AG08396 (cell line): ENCODE results near the gene ROBO1.

Experiments
- DNase-seq: peaks from one replicate; pipeline ENCODE4 v3.0.0; 2012; ENCODE audit warnings: low spot score, mixed read lengths

The ROBO1 gene

DNA sequence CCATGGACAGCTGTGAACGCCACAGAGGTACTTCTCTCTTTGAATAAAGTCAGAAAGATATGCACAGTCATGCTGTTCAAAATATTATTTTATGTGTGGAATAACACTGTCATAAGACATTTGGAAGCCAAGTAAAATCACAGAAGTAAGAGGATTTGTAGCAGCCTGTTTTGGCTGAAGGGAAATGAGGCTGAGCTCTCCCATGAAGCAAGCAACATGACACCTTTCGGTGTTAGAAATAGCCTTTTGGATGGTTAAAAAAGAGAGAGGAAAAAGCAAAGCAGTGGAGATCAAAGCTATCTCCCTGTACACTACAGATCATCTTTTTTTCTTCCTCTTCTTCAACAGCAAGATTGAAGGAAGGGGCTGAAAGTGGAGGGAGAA, 755.3 kb downstream of the ROBO1 start:
- DNase-seq = no peak

GRCh38 chr3:79011821-79012529, 755.8 kb downstream of the ROBO1 start:
- DNase-seq = no peak

DNA sequence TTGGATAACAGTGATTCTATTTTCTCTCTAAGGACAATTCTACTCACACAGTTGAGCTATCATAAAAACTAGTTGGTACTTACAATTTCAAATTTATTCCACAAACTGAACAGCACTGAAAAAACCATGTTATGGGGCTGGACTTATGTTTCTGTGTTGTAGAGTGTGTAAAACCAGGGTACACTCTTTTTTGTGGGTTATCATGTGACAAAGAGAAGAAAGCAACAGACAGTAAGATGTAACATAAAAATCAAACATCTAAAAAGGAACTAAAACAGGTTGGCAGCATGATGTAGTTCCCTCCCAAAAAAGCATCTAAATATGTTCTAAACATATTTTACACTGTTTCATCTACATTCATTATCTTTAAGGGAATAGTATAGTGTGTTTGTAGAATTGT, 757.9 kb downstream of the ROBO1 start:
- no peak for DNase-seq

DNA sequence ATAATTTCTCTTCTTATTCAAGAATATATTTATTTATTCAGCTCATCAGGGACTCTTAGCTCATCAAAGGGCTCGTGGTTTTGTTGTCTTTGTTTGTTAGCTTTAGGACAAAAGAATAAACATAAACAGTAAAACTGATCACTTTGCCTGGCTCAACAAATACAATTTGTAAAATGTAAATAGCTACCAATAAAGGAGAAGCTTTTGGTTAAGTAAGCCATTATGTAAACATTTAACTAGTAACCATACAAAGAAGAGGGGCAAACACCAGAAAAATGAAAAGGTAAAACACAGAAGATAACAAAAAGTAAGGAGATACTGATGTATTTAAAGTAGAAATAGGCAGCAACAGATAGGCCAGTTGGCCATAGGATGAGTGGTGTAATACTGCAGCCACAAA, 761.7 kb downstream of the ROBO1 start:
- DNase-seq = no peak

- DNase-seq = no peak
Measured at GRCh38 chr3:79005084-79005483, 762.7 kb downstream of the ROBO1 start.

- no peak for DNase-seq
Measured at GRCh38 chr3:79003994-79004393, 763.8 kb downstream of the ROBO1 start.

DNA sequence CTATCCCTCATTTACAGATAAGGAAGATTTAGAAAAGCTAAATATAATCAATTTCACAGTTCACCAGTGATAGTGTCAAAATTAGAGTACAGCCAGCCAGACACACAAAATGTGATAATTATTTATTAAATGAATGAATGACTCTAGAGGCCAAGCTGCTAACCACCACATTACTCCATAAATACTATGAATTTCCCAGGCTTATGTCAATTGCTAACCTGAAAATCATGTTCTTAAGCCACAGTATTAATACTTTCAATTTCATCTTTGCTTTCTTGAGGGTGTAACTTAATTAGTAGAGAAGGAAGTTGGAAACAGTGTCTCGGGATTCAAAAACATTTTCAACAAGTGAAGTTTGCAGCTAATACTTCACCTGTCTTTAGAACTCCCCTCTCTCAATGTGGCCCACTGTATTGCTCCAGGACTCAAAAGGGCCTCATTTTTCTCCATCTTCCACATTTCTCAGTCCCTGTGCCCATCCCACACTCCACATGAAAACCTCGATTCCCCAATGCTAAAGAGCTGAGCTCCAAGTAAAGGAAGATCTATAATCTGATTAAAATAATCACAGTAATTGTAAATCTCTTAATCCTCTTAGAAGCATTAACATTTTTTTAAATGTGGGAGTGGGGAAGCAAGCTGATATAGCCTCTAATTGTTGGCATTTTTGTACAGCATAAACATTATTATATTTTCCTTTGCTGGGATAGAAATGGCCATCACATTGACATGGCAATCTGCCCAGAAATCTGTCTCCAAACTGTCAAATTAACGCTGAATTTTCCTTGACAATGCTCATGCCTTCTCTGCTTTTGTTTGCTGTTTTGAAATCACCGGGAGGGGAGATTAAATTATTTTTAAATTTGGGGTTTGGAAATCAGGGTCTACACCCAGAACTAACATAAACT, 765.1 kb downstream of the ROBO1 start:
- no peak for DNase-seq

DNA sequence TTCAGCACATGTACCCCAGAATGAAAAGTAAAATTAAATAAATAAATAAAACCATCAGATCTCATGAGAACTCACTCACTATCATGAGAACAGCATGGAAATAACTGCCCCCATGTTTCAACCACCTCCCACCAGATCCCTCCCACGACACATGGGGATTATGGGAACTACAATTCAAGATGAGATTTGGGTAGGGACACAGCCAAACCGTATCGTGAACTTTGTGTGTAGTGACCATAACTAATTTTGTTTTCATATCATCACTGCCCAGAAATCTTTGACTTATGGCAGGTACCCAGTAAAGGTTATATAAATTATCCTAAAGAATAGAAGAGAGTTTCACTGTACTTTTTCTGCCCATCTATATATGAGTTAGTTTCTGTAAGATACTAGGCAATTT, 766.5 kb downstream of the ROBO1 start:
- DNase-seq = no peak

- no peak for DNase-seq
Measured at GRCh38 chr3:78999139-78999538, 768.7 kb downstream of the ROBO1 start.

- DNase-seq = no peak
Measured at GRCh38 chr3:78995087-78995486, 772.7 kb downstream of the ROBO1 start.

DNA sequence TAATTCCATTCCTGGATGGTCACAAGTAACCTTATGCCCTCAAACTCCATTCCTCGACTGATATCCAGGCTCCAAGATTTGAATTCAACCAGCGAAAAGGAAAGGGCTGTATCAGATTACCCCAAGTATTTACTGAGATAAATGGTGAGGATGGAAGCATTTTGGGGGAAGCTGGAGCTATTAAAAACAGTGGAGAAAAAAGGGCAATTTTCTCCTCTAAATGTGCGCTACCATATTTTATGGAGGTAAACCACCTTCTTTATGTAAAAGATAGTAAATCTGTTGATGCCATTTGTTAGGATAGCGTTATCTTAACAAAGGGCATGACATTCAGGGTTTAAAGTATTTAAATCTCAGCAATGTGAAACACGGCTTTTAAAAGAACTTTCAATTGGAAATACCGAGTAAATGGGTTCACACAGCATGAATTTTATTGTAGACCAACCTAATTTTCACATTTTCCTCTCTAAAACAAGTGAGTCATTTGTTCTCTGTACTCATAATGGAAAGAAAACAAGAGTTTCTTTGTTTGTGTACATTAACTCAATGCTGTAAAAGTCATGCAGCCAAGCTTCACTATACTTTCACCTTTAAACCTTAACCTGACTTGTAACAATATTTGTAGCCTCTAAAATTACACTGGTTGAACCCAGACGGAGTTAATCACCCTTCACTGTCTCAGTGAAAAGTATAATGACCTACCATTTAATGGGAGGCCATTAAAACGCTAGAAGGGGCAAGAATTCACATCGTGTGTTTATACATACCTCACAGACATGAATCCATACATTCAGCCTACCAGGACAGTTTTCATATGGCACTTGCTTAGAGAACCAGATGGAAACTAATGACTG, 773.4 kb downstream of the ROBO1 start:
- DNase-seq = no peak

- no peak for DNase-seq
Measured at GRCh38 chr3:78993375-78993774, 774.4 kb downstream of the ROBO1 start.

- no peak for DNase-seq
Measured at GRCh38 chr3:78992830-78993229, 775.0 kb downstream of the ROBO1 start.

GRCh38 chr3:78992400-78992799, 775.4 kb downstream of the ROBO1 start:
- no peak for DNase-seq

- DNase-seq = no peak
Measured at GRCh38 chr3:78991656-78992055, 776.1 kb downstream of the ROBO1 start.

- no peak for DNase-seq
Measured at GRCh38 chr3:78990156-78990555, 777.6 kb downstream of the ROBO1 start.

DNA sequence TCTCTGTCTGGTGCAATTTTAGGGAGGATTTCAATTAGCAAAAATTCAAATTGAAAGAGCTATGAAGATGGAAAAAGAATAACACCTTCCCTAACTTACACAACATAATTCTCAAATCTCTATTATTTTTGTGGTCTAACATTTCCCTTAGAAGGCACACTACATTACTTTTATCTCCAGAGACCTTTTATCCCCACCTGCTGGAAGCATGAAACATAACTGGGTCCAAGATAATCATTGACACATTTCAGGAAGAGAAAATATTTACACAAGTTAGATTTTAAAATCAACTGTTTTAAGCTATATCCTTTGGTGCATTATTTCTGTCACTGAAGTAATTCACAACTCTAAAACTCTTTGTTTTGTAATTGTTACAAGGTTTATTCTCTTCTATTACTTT, 779.5 kb downstream of the ROBO1 start:
- DNase-seq = no peak

DNA sequence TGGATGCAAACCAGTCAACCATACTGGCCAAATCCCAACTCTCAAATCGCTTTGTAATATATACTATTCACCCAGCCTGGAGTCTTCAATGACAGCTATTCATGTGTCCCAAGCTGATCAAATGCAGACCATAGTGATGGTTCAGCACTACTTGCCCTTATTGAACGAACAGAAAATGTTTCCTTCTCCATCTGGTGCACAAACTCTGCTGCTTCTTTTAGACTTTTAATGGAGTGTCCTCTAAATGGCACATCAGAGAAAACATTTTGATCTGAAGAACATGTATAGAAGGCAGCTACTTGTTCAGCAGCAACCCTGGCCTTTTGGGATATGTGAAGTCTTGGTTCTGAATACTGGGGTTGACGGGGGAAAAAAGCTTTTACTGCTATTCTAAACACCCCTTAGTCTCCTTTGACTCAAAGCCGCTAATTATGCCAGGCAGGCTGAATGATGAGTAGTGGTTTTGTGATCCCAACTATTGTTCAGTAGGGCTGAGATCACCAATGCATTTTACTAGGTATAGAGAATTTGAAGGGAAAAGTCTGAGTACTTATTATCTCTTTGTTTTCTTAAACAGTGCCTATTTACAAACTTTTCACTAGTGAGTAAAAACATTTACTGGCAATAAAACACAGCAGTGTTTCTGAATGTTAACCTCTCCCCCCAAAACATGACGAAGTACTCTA, 781.2 kb downstream of the ROBO1 start:
- DNase-seq = no peak

DNA sequence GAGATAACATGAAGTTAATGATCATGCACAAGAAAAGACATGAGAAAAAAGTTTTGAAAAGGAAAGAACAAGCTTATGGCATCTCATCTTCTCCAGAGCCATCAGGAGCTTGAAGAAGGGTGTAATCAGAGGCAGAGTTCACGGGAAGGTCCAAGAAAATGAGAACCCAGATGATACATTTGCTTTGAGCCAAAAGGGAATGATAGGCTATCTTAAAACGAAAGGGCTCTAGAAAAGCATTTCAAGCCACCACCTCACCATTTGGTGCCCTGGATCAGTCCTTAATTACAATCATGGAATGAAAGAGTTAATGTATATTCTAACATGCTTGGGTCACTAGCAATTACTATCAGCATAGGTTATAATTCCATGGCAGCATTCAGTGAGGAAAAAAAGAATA, 781.8 kb downstream of the ROBO1 start:
- DNase-seq = no peak

DNA sequence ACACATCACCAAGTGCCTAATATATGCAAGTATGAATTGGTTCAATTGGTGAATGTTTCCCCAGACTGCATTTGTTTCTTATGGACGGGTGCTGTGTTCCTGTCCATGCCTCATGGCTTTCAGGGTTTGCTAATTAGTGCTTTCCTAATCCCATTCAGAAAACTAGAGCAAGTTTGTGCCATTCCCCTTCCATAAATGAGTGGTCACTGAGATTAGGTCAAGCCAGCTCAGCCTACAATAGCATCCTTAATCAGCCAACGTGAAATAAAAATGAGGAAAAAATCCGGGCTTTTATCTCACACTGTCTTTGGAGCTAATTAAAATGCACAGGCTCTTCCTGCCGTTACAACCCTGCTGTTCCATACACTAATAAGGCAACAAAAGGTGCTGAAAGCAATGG, 788.8 kb downstream of the ROBO1 start:
- no peak for DNase-seq

DNA sequence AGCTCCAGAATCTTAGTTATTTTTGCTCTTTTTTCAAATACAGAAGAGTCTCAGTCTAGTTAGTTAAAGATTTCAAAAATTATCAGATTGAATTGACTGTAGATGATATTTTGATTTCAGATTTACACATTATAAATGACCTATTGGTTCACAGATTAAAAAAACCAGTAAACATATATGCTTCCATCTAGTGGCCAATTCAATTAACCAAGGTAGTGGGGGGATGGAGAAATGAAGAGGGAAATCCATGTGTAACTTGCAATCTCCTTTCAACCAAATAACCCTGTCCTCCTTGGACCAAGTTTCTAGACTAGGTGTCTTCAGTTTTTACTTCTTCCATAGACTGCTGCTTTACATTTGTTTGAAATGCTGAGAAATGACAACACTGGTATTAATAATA, 789.8 kb downstream of the ROBO1 start:
- no peak for DNase-seq

- DNase-seq = no peak
Measured at GRCh38 chr3:78977073-78977472, 790.7 kb downstream of the ROBO1 start.
